Measurements from ENCODE around the gene NOLC1.
"Not testable (repeated sequence)": the region's sequence is repeated elsewhere in the genome, so short reads cannot be mapped to it uniquely, and the experiment has no call there.

The NOLC1 gene

DNA sequence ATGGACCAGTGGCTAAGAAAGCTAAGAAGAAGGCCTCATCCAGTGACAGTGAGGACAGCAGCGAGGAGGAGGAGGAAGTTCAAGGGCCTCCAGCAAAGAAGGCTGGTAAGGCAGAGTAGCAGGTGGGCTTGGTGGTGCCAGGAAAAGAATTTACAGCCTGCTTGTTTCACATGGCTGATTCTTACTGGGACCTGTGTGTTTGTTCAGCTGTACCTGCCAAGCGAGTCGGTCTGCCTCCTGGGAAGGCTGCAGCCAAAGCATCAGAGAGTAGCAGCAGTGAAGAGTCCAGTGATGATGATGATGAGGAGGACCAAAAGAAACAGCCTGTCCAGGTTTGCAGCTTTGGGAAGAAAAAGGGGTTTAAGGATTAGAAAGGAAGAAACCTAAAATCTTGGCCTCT lies 5.0 kb downstream of the NOLC1 start:
- no peak for DNase-seq

DNA sequence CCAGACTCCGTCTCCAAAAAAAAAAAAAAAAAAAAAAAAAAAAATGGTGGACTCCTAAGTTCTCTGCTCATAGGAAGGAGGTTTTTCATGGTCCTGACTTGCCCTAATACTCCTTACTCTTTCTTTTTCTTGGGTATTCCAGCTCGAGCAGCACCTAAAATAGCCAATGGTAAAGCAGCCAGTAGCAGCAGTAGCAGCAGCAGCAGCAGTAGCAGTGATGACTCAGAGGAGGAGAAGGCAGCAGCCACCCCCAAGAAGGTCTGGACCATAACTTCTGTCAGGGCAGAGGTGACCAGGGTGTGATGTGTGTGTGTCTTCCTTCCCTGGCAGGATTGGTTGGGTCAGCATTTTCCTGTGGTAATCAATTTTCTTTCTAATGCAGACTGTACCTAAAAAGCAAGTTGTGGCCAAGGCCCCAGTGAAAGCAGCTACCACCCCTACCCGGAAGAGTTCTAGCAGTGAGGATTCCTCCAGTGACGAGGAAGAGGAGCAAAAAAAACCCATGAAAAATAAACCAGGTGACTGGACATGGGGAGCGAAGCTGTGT lies 6.9 kb downstream of the NOLC1 start:
- no peak for DNase-seq

DNA sequence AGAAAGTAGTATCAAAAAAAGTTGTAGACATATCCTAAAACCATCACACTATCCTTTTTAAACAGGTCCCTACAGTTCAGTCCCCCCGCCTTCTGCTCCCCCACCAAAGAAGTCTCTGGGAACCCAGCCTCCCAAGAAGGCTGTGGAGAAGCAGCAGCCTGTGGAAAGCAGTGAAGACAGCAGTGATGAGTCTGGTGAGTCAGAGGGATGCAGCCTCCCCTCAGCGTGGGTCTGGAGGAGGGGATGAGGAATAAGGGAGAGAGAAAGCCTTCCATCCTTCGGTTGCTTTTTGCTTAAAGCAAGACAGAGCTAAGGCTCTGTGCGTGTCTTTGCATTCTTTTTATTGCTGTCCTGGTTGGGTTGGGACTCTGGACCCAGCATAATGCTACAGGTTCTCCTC lies 7.6 kb downstream of the NOLC1 start:
- no peak for DNase-seq

DNA sequence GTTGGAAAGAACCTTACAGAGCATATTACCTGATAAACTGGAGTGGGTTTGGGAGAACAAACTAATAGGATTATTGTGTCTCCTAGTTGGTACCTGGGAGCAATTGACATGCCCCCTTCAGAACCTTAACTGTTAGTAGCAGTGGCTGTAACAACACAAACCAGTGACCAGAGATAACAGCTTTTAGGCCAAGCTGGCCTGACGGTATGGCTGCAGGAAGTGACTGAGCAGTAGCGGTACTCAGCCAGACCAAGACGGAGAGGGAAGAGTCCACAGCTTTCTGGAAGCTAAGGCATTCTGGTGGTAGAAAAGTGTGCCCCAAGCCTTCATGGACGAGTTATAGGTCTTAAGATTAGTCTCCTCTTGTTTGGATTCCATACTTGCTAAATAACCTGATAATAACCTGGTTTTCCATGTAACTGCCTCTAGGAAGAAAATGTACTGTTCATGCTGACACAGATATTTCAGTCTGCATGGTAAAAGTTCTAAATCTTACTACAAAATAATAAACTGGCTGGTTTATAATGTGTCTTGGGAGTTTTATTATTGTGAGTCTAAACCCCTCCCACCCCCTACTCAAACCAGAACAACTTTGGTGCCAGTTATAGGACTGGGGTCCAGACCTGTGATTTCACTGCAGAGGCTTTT lies 11.3 kb downstream of the NOLC1 start:
- DNase-seq = no peak

DNA sequence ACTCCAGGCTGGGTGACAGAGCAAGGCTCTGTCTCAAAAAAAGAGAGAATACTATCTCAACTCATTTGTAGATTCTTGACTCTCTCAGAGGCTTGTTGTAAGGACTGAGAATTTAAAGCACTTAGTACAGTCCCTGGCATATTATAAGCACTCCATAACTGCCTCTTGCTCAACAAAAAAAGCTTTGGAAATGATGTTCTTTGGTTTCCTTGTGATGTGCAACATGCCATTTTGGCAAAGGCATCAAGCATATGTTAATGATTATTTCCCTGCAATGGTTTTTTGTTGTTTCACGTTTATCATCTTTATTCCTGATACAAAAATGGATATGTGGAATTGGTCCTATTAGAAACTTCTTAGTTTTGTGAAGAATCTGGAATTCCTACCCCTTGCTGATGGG lies 15.7 kb downstream of the NOLC1 start:
- DNase-seq = no peak

DNA sequence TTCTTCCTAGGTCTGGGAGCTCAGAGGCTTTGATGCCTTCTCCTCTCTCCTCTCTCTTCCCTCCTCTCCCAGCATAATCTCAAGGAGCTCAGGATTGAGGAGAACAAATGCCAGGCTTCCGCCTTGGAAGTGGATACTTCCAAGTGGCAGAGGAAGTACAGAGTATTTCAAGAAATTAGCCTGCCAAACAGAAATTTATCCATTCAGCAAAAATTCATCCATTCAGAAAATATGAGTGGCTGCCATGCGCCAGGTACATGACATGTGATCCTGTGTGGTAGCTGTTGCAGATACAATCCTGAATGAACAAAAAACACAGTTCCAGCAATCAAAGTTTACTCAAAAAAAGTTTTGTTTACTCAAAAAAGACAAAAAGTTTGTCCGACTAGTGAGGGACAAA lies 18.4 kb downstream of the NOLC1 start:
- DNase-seq = no peak

DNA sequence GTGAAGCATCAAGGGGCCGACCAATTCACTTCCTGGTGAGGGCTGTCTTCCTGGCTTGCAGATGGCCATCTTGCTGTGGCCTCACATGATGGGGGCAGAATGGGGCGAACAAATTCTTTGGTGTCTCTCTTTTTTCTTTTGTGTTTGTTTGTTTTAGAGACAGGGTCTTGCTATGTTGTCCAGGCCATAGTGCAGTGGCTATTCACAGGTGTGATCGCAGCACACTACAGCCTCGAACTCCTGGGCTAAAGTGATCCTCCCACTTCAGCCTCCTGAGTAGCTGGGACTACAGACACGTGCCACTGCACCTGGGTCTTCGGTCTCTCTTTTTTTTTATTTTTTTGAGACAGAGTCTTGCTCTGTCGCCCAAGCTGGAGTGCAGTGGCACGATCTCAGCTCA lies 20.1 kb downstream of the NOLC1 start:
- DNase-seq = no peak

DNA sequence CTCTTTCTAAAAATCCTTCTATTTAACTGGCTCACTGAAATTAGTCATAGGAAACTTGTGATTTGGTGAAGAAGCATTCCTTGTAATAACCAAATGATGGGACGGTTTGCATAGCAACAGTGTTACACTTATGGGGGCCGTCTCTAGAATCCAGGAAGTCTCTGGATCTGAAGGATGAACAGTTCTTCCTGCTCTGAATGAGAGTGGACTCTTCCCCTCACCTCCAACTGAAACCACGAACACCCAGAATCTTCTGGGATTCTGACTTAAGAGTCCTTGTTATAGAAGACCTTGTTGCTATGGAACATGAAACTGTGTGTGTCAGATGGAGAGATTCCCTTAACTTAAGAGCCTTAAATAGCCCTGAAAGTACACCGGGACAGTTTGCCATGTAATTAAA lies 23.2 kb downstream of the NOLC1 start:
- DNase-seq = no peak

DNA sequence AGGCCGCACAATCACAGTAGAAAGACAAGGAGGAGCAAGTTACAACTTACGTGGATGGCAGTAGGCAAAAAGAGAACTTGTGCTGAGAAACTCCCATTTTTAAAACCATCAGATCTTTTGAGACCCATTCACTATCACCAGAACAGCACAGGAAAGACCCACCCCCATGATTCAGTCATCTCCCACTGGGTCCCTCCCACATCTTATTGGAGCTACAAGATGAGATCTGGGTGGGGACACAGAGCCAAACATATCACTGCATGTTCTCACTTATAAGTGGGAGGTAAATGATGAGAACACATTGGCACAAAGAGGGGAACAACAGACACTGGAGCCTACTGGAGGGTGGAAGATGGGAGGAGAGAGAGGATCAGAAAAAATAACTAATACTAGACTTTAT lies 32.4 kb downstream of the NOLC1 start:
- no peak for DNase-seq

DNA sequence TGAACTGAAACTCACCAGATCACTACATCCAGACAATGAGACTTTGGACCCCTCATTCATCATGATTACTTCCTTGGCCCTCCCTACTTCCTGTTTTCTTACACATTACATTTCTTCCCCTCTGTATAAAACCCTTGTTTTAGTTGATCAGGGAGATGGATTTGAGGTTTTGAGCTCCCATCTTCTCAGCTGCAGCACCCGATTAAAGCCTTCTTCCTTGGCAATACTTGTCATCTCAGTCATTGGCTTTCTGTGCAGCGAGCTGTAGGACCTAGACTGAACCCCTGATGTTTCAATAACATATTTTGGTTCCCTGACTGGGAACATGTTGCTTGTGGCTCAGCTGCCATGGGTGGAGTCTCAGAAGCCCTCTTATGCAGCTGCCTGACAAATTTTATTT lies 33.1 kb downstream of the NOLC1 start:
- DNase-seq = no peak

DNA sequence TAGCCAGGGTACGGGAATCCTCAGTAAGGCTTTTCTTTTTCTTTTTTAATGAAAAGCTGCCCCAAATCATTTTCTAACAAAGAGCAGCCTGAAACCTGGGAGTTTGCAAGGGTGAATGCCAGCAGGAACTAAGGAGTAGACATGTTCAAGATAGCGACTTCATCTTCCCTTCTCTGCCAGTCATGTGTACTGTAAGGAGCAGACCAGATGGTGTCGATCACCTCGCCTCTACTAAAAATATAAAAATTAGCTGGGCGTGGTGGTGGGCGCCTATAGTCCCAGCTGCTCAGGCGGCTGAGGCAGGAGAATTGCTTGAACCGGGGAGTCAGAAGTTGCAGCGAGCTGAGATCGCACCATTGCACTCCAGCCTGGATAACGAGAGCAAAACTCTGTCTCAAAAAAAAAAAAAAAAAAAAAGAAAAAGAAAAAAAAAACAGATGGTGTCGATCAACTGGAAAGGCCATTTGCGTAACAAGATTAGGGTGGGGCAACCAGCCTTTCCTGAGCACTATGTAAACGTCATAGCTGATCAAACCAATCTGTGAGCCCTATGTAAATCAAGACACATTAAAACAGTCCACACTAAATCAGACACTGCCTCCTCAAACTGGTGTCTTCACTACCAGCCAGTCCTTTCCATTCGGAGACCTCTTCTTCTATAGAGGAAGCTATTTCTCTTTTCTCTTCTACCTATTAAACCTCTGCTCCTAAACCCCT lies 33.8 kb downstream of the NOLC1 start:
- no peak for DNase-seq

DNA sequence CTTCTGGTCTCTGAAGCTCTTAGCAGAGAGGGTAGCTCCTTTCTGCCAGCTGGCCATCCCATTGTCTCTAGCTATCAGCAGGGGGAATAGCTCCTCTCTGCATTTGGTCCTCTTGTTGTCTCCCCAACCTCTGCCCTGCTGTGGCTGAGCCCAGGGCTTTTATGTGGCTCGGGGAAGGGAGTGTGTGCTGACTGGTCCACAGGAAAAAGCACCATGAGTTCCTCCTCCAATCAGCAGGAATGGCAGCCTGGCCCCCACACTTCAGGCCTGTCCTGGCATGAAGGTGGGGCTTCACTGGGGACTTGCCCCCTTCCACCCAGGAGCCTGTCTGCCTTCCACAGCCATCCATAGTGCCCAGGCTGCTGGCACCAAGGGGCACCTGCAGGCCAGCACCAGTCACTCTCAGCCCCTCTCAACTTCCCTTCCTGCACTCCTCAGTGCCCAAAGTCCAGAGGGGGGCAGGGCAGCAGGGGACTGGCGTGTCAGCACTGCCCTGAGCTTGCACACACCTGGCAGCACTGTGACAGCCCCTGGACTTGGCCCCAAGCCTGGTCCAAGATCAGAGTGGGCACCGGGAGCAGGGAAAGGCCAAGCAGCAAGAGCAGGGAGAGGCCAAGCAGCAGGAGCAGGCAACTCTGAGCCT lies 36.2 kb downstream of the NOLC1 start:
- DNase-seq = no peak

DNA sequence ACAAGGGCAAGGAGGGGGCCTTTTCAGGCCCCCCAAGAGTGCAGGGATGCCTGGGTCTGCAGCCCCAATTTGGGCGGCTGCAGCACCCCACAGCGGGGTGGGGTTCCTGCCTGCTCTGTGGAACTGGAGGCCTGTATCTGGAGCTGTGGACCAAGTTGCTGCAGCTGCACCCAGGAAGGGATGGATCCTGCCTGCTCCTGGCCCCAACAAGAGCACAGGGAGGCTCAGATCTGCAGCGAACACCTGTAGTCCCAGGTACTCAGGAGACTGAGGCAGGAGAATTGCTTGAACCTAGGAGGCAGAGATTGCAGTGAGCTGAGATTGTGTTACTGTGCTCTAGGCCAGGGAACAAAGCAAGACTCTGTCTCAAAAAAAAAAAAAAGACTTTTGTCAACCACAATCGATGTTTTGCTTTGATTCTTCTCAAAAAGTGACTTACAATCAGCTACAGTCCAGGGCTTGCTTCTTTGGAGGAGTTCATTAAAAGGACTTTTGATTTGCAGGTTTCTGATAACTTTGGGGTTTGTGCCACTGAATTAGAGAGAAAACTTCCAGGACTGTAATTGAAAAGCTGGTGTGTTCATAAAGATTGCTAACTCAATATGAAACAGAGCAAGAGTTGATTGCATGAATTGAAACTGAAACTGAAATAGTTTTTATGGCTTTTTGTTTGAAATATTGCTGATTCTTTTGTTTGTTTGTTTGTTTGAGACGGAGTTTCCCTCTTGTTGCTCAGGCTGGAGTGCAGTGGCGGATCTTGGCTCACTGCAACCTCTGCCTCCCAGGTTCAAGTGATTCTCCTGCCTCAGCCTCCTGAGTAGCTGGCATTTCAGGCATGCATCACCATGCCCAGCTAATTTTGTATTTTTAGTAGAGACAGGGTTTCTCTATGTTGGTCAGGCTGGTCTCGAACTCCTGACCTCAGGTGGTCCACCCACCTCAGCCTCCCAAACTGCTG lies 37.0 kb downstream of the NOLC1 start:
- not testable (repeated sequence) for DNase-seq

DNA sequence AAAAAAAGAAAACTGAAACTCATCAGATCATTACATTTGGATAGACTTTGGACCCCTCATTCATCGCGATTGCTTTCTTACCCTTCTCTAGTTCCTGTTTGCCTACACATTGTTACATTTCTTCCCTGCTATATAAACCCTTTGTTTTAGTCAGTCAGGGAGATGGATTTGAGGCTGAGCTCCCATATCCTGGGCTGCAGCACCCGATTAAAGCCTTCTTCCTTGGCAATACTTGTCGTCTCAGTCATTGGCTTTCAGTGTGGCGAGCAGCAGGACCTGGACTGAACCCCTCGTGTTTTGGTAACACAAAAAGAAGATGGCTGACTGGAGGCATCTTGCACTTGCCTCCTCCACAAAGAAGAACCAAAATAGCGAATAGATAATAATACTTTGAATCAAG lies 39.8 kb downstream of the NOLC1 start:
- DNase-seq = no peak

DNA sequence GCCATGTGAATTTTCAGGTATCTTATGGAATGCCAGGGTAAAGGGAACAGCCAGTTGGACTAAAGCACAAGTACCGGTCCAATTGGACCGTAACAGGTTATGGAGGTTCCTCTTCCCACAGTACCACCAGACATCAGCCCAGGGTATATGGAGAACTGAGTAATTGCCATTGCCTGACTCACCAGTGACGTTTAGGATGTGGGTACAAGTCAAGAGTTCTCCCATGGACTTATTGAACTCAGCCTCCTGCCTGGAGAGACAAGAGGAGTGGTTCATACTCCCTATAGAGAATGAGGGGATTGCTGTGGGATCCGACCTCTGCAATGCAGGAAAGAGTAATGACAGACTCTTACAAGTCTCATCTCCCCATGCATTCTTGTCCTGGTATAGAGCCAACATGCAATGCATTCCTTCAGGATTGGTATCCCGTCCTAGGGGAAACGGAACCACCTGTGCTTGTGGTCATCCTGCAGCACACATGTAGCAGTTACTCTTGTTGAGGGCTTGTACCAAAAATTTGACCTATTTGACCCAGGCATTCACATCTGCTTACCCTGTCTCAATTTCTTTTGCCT lies 43.2 kb downstream of the NOLC1 start:
- no peak for DNase-seq

DNA sequence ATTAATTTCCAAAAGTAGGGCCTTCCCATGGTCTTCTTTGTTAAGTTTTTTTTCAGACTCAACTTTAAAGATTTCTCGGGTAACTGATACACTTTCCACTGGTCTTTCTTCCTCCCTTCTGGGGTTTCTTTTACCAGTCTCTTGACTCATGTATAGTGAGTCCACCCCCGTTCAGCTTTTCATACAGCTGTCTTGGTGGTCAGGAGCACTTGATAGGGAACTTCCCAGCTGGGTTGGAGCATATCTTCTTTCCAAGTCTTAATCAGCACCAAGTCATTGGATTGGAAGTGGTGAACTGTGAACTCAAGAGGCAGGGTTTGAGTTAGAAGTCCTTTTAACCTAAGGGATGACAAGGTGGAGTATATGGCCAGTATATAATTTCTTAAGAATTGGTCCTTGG lies 44.7 kb downstream of the NOLC1 start:
- no peak for DNase-seq

DNA sequence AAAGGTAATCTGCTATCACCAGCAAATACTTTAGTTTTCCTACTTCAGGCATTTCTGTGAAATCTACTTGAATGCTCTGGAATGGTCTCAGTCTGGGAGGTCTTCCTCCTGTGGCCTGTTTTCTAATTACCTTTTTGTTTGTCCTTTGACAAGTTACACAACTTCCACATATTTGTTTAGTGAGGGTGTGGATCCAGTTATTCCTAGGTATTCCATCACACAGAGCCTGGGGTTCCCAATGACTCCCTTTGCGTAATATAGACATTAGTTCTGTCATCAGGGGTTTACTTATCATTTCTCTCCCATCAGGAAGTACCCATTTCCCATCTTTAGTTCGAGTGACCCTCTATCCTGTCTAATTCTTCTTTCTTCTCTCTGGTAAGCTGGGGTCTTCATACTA lies 45.8 kb downstream of the NOLC1 start:
- no peak for DNase-seq

DNA sequence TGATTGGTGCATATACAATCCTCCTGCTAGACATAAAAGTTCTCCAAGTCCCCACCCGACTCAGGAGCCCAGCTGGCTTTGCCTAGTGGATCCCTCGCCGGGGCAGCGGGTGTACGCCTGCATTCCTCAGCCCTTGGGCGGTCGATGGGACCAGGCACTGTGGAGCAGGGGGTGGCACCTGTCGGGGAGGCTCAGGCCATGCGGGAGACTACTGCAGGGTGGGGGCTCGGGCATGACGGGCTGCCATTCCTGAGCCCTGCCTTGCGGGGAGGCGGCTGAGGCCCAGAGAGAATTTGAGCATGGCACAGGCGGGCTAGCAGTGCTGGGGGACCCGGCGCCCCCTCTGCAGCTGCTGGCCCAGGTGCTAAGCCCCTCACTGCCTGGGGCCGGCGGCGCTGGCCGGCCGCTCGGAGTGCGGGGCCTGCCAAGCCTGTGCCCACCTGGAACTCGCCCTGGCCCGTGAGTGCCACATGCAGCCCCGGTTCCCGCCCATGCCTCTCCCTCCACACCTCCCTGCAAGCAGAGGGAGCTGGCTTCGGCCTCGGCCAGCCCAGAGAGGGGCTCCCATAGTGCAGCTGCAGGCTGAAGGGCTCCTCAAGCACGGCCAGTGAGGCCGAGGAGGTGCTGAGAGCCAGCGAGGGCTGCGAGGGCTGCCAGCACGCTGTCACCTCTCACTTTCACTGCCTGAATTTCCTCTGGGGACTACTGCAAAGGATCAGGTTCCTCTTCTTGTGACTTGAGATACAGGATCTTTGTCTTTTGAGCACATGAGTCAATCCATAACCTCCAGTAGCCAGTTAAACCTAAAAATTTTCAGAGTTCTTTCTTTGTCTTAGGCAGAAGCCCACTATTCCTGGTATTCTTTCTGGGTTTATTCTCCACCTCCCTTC lies 48.8 kb downstream of the NOLC1 start:
- no peak for DNase-seq

DNA sequence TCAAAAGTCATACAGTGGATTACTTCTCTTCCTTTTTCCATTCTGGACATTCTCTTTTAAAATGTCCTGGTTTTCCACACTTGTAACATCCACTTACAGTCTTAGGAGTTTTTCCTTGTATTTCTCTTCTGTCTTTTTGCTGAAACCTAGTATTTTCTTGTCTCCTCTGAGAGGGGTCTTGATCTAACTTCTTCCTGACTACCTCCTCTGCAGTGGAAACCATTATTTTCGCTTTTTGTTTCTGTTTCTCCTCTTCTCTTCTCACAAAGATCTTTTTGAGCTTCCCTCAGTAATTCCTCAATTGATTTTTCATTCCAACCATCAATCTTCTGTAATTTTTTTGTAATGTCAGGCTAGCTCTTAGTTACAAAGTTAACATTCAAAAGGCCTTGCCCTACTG lies 50.2 kb downstream of the NOLC1 start:
- DNase-seq = no peak

DNA sequence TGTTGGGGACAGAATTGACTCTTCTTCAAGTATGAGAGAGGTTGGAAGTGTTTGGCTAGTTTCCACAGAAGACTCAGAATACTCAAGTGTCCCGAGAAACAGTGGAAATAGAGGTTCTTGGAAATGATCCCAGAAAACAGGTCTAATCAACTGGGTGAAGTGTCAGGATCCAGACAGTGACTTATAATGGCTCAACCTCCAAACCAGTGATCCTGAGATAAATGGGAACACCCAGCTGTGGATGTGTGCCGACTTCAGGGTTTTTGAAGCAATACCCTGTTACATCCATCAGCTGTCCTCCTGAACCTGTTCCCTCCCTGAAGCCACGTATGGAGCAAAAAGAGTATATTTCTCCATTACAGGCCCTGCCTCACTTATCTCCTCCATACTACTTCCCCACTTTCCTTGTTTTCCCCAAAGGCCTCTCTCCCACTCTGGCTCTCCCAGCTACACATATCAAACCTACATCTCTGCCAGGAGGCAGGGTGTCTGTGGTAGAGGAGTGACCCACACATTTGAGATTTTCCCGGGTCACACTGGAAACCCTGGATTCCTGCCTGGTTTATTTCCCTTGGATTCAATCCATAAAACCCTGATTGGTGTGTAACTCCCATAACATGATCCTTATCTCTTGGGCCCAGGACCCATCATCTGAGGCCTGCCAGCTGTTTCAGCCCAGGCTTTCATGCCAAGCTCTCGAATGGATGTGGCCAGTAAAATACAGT lies 56.3 kb downstream of the NOLC1 start:
- no peak for DNase-seq
